IMR-90 (cell line): ENCODE measurements around the gene ATXN1. TPM values are rescaled to one million over a fixed set of nuclear protein-coding genes. Genes with fewer than 3 reads are reported as not detected.

Source experiments
- ATAC-seq: fragments of 200-7000 bp; cut with Tn5 transposase; 2 replicates; pipeline ENCODE4 v1.9.1; 2020; ENCODE audit warnings: low read depth, mild to moderate bottlenecking, moderate library complexity
- BruUV-seq: library from RNA; stranded (reverse); fragments of 400-500 nt; replicated peaks from 2 replicates; lab custom pipeline; 2021; lab: Mats Ljungman, UMichigan
- CTCF ChIA-PET: fragments of 300-600 bp; formaldehyde crosslinking; extraction: SDS; loops from one replicate; lab custom pipeline; 2021; ENCODE audit warnings: antibody characterized with exemption; lab: Yijun Ruan, JAX
- POLR2A ChIA-PET: fragments of 300-600 bp; sonication (Branson Sonifier 250); formaldehyde crosslinking; loops from one replicate; lab custom pipeline; 2022; ENCODE audit warnings: antibody characterized with exemption; ENCODE audit not compliant: unreplicated experiment; lab: Charles Lee
- DNase-seq: peaks from one replicate; pipeline ENCODE4 v3.0.0; 2013
- H2AFZ ChIP-seq: replicated peaks from 2 replicates; pipeline ENCODE3; 2013; ENCODE audit warnings: low read length, mild to moderate bottlenecking; ENCODE audit not compliant: poor library complexity
- H2AK5ac ChIP-seq: 2 replicates; pipeline ENCODE4 v1.6.1; 2013; ENCODE audit warnings: low read depth, low read length, inconsistent platforms
- H2AK9ac ChIP-seq: replicated peaks from 2 replicates; pipeline ENCODE3; 2013; ENCODE audit warnings: mild to moderate bottlenecking, low read depth, low read length, moderate library complexity; ENCODE audit not compliant: poor library complexity
- H2BK120ac ChIP-seq: 2 replicates; pipeline ENCODE4 v1.6.1; 2013; ENCODE audit warnings: low read depth, low read length, inconsistent platforms
- H2BK15ac ChIP-seq: 3 replicates; pipeline ENCODE4 v1.6.1; 2013; ENCODE audit warnings: low read depth, low read length, inconsistent platforms
- H2BK20ac ChIP-seq: 2 replicates; pipeline ENCODE4 v1.6.1; 2013; ENCODE audit warnings: low read depth, mild to moderate bottlenecking, inconsistent platforms, low read length, moderate library complexity
- H2BK5ac ChIP-seq: 2 replicates; pipeline ENCODE4 v1.6.1; 2013; ENCODE audit warnings: mild to moderate bottlenecking, low read depth, low read length, inconsistent platforms; ENCODE audit not compliant: poor library complexity, severe bottlenecking
- H3K14ac ChIP-seq: replicated peaks from 2 replicates; pipeline ENCODE4 v1.6.1; 2013; ENCODE audit warnings: low read depth, low read length, inconsistent platforms
- H3K18ac ChIP-seq: 2 replicates; pipeline ENCODE4 v1.6.1; 2013; ENCODE audit warnings: low read depth, low read length, control low read depth
- H3K23ac ChIP-seq: 2 replicates; pipeline ENCODE4 v1.6.1; 2013; ENCODE audit warnings: low read depth, low read length, inconsistent platforms
- H3K27ac ChIP-seq: 2 replicates; pipeline ENCODE4 v1.5.1; 2013; ENCODE audit warnings: mild to moderate bottlenecking, control low read depth, low read length; ENCODE audit not compliant: insufficient read depth
- H3K27me3 ChIP-seq: 2 replicates; pipeline ENCODE4 v1.6.1; 2013; ENCODE audit warnings: low read length; ENCODE audit not compliant: control insufficient read depth, insufficient read depth
- H3K36me3 ChIP-seq: 2 replicates; pipeline ENCODE4 v1.6.1; 2013; ENCODE audit warnings: low read length, mixed read lengths; ENCODE audit not compliant: control insufficient read depth, insufficient read depth
- H3K4ac ChIP-seq: 2 replicates; pipeline ENCODE4 v1.6.1; 2013; ENCODE audit warnings: low read depth, low read length, inconsistent platforms
- H3K4me1 ChIP-seq: 2 replicates; pipeline ENCODE4 v1.6.1; 2013; ENCODE audit warnings: low read length, mixed read lengths; ENCODE audit not compliant: control insufficient read depth, insufficient read depth
- H3K4me2 ChIP-seq: 2 replicates; pipeline ENCODE4 v1.6.1; 2013; ENCODE audit warnings: low read depth, mild to moderate bottlenecking, control low read depth, low read length, moderate library complexity
- H3K4me3 ChIP-seq: 2 replicates; pipeline ENCODE4 v1.5.1; 2013; ENCODE audit warnings: low read depth, mild to moderate bottlenecking, control low read depth, low read length, moderate library complexity; ENCODE audit not compliant: insufficient read depth
- H3K56ac ChIP-seq: 2 replicates; pipeline ENCODE4 v1.6.1; 2013; ENCODE audit warnings: low read length, inconsistent platforms; ENCODE audit not compliant: insufficient read depth; ENCODE audit errors: extremely low read depth
- H3K79me1 ChIP-seq, 2 experiments: 2 replicates each; pipeline ENCODE4 v1.6.1; 2013; ENCODE audit warnings: low read length in 2 of 2, inconsistent platforms in 1 of 2, low read depth in 1 of 2
- H3K9ac ChIP-seq: 2 replicates; pipeline ENCODE4 v1.6.1; 2013; ENCODE audit warnings: low read depth, low read length, control low read depth
- H3K9me1 ChIP-seq: 2 replicates; pipeline ENCODE4 v1.6.1; 2013; ENCODE audit warnings: low read length, inconsistent platforms; ENCODE audit not compliant: insufficient read depth
- H3K9me3 ChIP-seq: 2 replicates; pipeline ENCODE4 v1.6.1; 2013; ENCODE audit warnings: low read length; ENCODE audit not compliant: control insufficient read depth, insufficient read depth
- H4K20me1 ChIP-seq: 2 replicates; pipeline ENCODE4 v1.6.1; 2013; ENCODE audit warnings: low read length, inconsistent platforms; ENCODE audit not compliant: insufficient read depth
- H4K5ac ChIP-seq: 2 replicates; pipeline ENCODE4 v1.6.1; 2013; ENCODE audit warnings: mild to moderate bottlenecking, low read depth, low read length, control low read depth
- H4K8ac ChIP-seq, 2 experiments: 2 replicates each; pipeline ENCODE4 v1.6.1; 2013; ENCODE audit warnings: low read depth in 2 of 2, low read length in 2 of 2, control low read depth in 1 of 2, inconsistent platforms in 1 of 2
- H4K91ac ChIP-seq: 2 replicates; pipeline ENCODE4 v1.6.1; 2013; ENCODE audit warnings: low read depth, low read length, inconsistent platforms; ENCODE audit not compliant: insufficient read depth
- BHLHE40 ChIP-seq: fragments of 150-350 bp; IDR thresholded peaks from 2 replicates; pipeline ENCODE4 v1.6.1; 2016; ENCODE audit warnings: mild to moderate bottlenecking, low read depth, low read length
- CEBPB ChIP-seq: IDR thresholded peaks from 2 replicates; pipeline ENCODE4 v1.6.1; 2012; ENCODE audit warnings: low read depth, low read length, improper control_type of control experiment
- FOS ChIP-seq: fragments of 150-350 bp; IDR thresholded peaks from 2 replicates; pipeline ENCODE4 v1.6.1; 2016; ENCODE audit warnings: low read depth, low read length
- RAD21 ChIP-seq: IDR thresholded peaks from 2 replicates; pipeline ENCODE4 v1.6.1; 2012; ENCODE audit warnings: low read length, improper control_type of control experiment
- RFX5 ChIP-seq: IDR thresholded peaks from 2 replicates; pipeline ENCODE4 v1.8.0; 2012; ENCODE audit warnings: low read depth, mild to moderate bottlenecking, low read length, moderate library complexity
- SMC3 ChIP-seq: fragments of 150-350 bp; IDR thresholded peaks from 2 replicates; pipeline ENCODE4 v1.6.1; 2016; ENCODE audit warnings: low read depth, mild to moderate bottlenecking, antibody characterized with exemption, low read length, moderate library complexity
- WGBS, 2 experiments: methylation state at CpG; one replicate each; pipeline versions ENCODE4 v1.1.5 to v1.1.7; 2013; ENCODE audit warnings: missing lambda C conversion rate in 2 of 2; ENCODE audit not compliant: insufficient read length in 1 of 2; ENCODE audit errors: extremely low coverage in 2 of 2; 5-methylcytosine and 5-hydroxymethylcytosine counted together
- dilution Hi-C: fragments of 300-500 bp; cut with HindIII; formaldehyde crosslinking; loops from one replicate; pipeline ENCODE4 v1.14.3; 2018; ENCODE audit warnings: low sequenced_read_pairs; ENCODE audit not compliant: unreplicated experiment
- in situ Hi-C: fragments of 300-500 bp; cut with MboI; formaldehyde crosslinking; loops from 3 replicates; pipeline ENCODE4 v1.14.3; 2019; ENCODE audit warnings: low sequenced_read_pairs, inconsistent platforms, mixed read lengths
- intact Hi-C: fragments of 100-400 bp; cut with micrococcal nuclease; formaldehyde crosslinking; loops from 2 replicates; pipeline ENCODE4 v1.10.0; 2022
- polyA plus RNA-seq, 3 experiments: library from polyadenylated mRNA; depleted of rRNA; stranded (reverse); fragments of >200 nt; gene quantifications; 2 replicates each; pipeline ENCODE4 v1.2.3, GENCODE V29; 2012; ENCODE audit warnings: low replicate concordance in 1 of 3
- total RNA-seq: library from RNA; depleted of rRNA; stranded (reverse); fragments of >200 nt; gene quantifications from 2 replicates; pipeline ENCODE4 v1.2.3, GENCODE V29; 2012

The ATXN1 gene
- total and polyA plus RNA-seq, 2 of the 4 experiments (the other 2 are of a cell fraction): 7.3 to 11.1 TPM

- TF ChIP-seq BHLHE40 (no peak), RFX5 (no peak), RAD21 (no peak), SMC3 (no peak), CEBPB (no peak), FOS (no peak)
- H3K27ac ChIP-seq: no peak overlapping the region
- no TSS peak for BruUV-seq
- H3K4ac ChIP-seq: no peak overlapping the region
- no peak for DNase-seq
- ChIA-PET POLR2A (no interaction called here), CTCF (no interaction called here)
- H3K23ac ChIP-seq: no peak overlapping the region
- no peak overlapping the region for H4K8ac ChIP-seq
- no peak overlapping the region for H3K9ac ChIP-seq
- peaks cover 29 to 34% of the 10 kb centered on the region in 2 experiments for H3K79me1 ChIP-seq
- peaks cover 5% of the 10 kb centered on the region for H3K36me3 ChIP-seq
- no peak overlapping the region for H2AK5ac ChIP-seq
- no peak overlapping the region for H4K5ac ChIP-seq
- peaks cover 6% of the 10 kb centered on the region for H3K9me1 ChIP-seq
- no peak overlapping the region for H2BK15ac ChIP-seq
- intact Hi-C loops (no loop called here), dilution Hi-C loops (no loop called here), in situ Hi-C loops (no loop called here)
- peaks cover 4% of the 10 kb centered on the region for H3K9me3 ChIP-seq
- H3K4me2 ChIP-seq: no peak overlapping the region
- H2BK20ac ChIP-seq: no peak overlapping the region
- no peak overlapping the region for H4K91ac ChIP-seq
- ATAC-seq: no peak
- no peak overlapping the region for H2AFZ ChIP-seq
- WGBS, 2 experiments: no CpG with 5 or more reads among the region's 1 CpG
- no peak overlapping the region for H3K56ac ChIP-seq
- no peak overlapping the region for H3K18ac ChIP-seq
- no peak overlapping the region for H2AK9ac ChIP-seq
- peaks cover 5% of the 10 kb centered on the region; the same call in 1 of the 2 replicates for H4K20me1 ChIP-seq
- H2BK5ac ChIP-seq: no peak overlapping the region
- H3K4me3 ChIP-seq: no peak overlapping the region
- peaks cover 6% of the 10 kb centered on the region for H3K4me1 ChIP-seq
- no peak overlapping the region for H2BK120ac ChIP-seq
- H3K27me3 ChIP-seq: no peaks in the 10 kb centered on the region
- H3K14ac ChIP-seq: no peak overlapping the region
These were observed 96.1 kb downstream of the ATXN1 start for GRCh38 chr6:16665182-16665581.
